ENCODE data around the gene FERD3L.
"Not testable (repeated sequence)": the region's sequence is repeated elsewhere in the genome, so short reads cannot be mapped to it uniquely, and the experiment has no call there.

The FERD3L gene
- total RNA-seq: 0 reads per million in 4 donors

- no peak for DNase-seq
These were observed at the start of gene FERD3L for GRCh38 chr7:19144661-19145433. Gene FERD3L (minus strand): TSS chr7:19145421. CDS start chr7:19145362, 59 bp downstream.

GRCh38 chr7:19194417-19194816 is 49.2 kb upstream of the FERD3L start:
- not testable (repeated sequence) for DNase-seq

- no peak for DNase-seq
These were observed 36.4 kb upstream of the FERD3L start for GRCh38 chr7:19181634-19182033.

GRCh38 chr7:19178595-19178994 is 33.4 kb upstream of the FERD3L start:
- DNase-seq: no peak

- DNase-seq: no peak
These were observed 32.0 kb upstream of the FERD3L start for GRCh38 chr7:19177269-19177668.

GRCh38 chr7:19175241-19175640 is 30.0 kb upstream of the FERD3L start:
- no peak for DNase-seq

GRCh38 chr7:19161671-19162070 is 16.4 kb upstream of the FERD3L start:
- no peak for DNase-seq

GRCh38 chr7:19146699-19147098 is 1.5 kb upstream of the FERD3L start:
- DNase-seq: no peak

GRCh38 chr7:19145434-19146115 is 354 bp upstream of the FERD3L start:
- DNase-seq: no peak

- no peak for DNase-seq
These were observed 1.2 kb downstream of the FERD3L start for GRCh38 chr7:19143881-19144574.

GRCh38 chr7:19139706-19140327 is 5.4 kb downstream of the FERD3L start:
- DNase-seq: no peak

GRCh38 chr7:19133886-19134285 is 11.3 kb downstream of the FERD3L start:
- no peak for DNase-seq

- no peak for DNase-seq
These were observed 11.8 kb downstream of the FERD3L start for GRCh38 chr7:19133390-19133789.

GRCh38 chr7:19128856-19129255 is 16.4 kb downstream of the FERD3L start:
- no peak for DNase-seq

- DNase-seq: no peak
These were observed 23.1 kb downstream of the FERD3L start for GRCh38 chr7:19121977-19122588.

GRCh38 chr7:19119870-19120486 is 25.2 kb downstream of the FERD3L start:
- DNase-seq: no peak

- no peak for DNase-seq
These were observed 25.8 kb downstream of the FERD3L start for GRCh38 chr7:19119372-19119771.

- DNase-seq: no peak
These were observed 26.4 kb downstream of the FERD3L start for GRCh38 chr7:19118636-19119371.

- DNase-seq: no peak
These were observed 27.2 kb downstream of the FERD3L start for GRCh38 chr7:19117870-19118608.

- DNase-seq: no peak
These were observed 27.9 kb downstream of the FERD3L start, which contains the start of gene TWIST1 for GRCh38 chr7:19117091-19117869. Gene TWIST1 (minus strand): TSS chr7:19117636. CDS start chr7:19117321, 315 bp downstream.

Measured in T-helper 1 cell (primary cell).